Ovary (tissue), 3 donors: Measurements from ENCODE around the gene SLC6A18.

Experiments
- CTCF ChIP-seq, 3 donors: fragments of 450-650 bp in 2 of 3; fragments of 200-600 bp in 1 of 3; IDR thresholded peaks; one replicate each; pipeline versions ENCODE4 v1.5.1 to v1.8.0; 2016 to 2022; ENCODE audit warnings: antibody characterized with exemption in 3 of 3, mild to moderate bottlenecking in 1 of 3
- EP300 ChIP-seq: sonication (generic); formaldehyde crosslinking; IDR thresholded peaks from one replicate; pipeline ENCODE4 v1.6.1; 2017; ENCODE audit warnings: antibody characterized with exemption
- POLR2A ChIP-seq: fragments of 450-650 bp; IDR thresholded peaks from one replicate; pipeline ENCODE4 v1.6.1; 2017; ENCODE audit warnings: antibody characterized with exemption, mild to moderate bottlenecking, moderate library complexity
- donor health status: DM: no; HTN: no; CAD: no.

GRCh38 chr5:1190278-1190677 is 34.9 kb upstream of the SLC6A18 start:
- TF ChIP-seq POLR2A = no peak
- no peak for TF ChIP-seq CTCF (IDR thresholded peaks at IDR 0.05)
- TF ChIP-seq EP300 = no peak
